ENCODE results near the gene SHANK3.
"Not testable (repeated sequence)": the region's sequence is repeated elsewhere in the genome, so short reads cannot be mapped to it uniquely, and the experiment has no call there.

The SHANK3 gene

DNA sequence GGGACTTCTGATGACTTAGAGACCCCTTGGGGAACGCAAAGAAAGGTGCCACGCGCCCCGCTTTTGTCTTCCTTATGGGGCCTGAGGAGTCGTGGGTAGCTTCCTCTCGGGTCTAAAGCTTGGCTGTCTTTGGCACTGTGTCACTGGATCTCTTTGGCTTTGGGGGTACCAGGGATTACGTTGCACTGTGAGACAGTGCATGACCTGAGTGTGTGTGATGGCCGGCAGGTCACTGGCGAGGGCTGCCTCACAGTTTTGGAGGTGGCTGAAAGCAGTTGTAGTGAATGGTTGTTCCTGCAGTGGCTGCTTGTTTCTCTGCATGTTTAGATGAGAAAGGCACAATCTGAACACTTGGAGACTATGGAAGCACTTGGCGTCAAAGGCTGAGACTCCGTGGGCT lies 38.9 kb upstream of the SHANK3 start:
- no peaks in the 10 kb centered on the region for H3K9me3 ChIP-seq
- peaks cover 2 to 3% of the 10 kb centered on the region in 2 experiments for H3K4me1 ChIP-seq (ENCODE audit: control insufficient read depth in 1 of 2, insufficient read depth in 1 of 2, low read depth in 1 of 2, low read length in 1 of 2)
- no peaks in the 10 kb centered on the region for H3K36me3 ChIP-seq
- no peaks in the 10 kb centered on the region for H3K27me3 ChIP-seq
- H3K4me3 ChIP-seq (ENCODE audit: low read depth in 1 of 2, low read length in 1 of 2): no peak overlapping the region
- no peak overlapping the region for H3K27ac ChIP-seq
- TF ChIP-seq, protein P1, sequence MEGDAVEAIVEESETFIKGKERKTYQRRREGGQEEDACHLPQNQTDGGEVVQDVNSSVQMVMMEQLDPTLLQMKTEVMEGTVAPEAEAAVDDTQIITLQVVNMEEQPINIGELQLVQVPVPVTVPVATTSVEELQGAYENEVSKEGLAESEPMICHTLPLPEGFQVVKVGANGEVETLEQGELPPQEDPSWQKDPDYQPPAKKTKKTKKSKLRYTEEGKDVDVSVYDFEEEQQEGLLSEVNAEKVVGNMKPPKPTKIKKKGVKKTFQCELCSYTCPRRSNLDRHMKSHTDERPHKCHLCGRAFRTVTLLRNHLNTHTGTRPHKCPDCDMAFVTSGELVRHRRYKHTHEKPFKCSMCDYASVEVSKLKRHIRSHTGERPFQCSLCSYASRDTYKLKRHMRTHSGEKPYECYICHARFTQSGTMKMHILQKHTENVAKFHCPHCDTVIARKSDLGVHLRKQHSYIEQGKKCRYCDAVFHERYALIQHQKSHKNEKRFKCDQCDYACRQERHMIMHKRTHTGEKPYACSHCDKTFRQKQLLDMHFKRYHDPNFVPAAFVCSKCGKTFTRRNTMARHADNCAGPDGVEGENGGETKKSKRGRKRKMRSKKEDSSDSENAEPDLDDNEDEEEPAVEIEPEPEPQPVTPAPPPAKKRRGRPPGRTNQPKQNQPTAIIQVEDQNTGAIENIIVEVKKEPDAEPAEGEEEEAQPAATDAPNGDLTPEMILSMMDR (IDR thresholded peaks at IDR 0.05): no peak

DNA sequence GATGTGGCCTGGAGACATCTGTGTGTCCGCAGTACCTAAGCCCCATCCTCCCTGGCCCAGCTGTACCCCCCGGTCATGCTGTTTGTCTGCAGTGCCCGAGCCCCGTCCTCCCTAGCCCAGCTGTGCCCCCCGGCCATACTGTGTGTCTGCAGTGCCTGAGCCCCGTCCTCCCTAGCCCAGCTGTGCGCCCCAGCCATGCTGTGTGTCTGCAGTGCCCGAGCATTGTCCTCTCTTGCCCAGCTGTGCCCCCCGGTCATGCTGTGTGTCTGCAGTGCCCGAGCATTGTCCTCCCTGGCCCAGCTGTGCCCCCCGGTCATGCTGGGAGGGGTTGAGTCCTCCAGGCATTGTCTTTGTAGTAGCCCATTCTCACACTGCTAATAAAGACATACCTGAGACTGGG lies 37.0 kb upstream of the SHANK3 start:
- H3K36me3 ChIP-seq: no peaks in the 10 kb centered on the region
- H3K4me1 ChIP-seq (ENCODE audit: control insufficient read depth in 1 of 2, insufficient read depth in 1 of 2, low read depth in 1 of 2, low read length in 1 of 2): no peaks in the 10 kb centered on the region
- H3K9me3 ChIP-seq: no peaks in the 10 kb centered on the region
- H3K27ac ChIP-seq: no peak overlapping the region
- TF ChIP-seq, protein P1 (IDR thresholded peaks at IDR 0.05): no peak
- H3K4me3 ChIP-seq (ENCODE audit: low read depth in 1 of 2, low read length in 1 of 2): no peak overlapping the region
- no peaks in the 10 kb centered on the region for H3K27me3 ChIP-seq

DNA sequence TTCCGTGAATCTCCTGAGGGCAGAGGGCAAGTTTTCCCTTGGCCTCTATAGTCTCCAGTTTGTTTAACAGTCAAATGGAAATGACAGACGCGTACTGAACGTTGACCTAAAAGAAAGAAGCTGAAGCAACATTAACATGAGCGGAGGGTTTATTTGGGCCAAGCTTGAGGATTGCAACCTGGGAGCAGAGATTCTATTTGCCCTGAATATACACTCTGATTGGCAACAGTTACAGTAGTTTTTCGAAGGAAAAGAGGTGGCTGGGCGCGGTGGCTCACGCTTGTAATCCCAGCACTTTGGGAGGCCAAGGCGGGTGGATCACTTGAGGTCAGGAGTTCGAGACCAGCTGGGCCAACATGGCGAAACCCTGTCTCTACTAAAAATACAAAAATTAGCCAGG lies 32.3 kb upstream of the SHANK3 start:
- not testable (repeated sequence) for H3K27ac ChIP-seq; H3K4me1 ChIP-seq (ENCODE audit: control insufficient read depth in 1 of 2, insufficient read depth in 1 of 2, low read depth in 1 of 2, low read length in 1 of 2); H3K36me3 ChIP-seq; H3K9me3 ChIP-seq; H3K4me3 ChIP-seq (ENCODE audit: low read depth in 1 of 2, low read length in 1 of 2)
- H3K27me3 ChIP-seq: peaks cover 32% of the 10 kb centered on the region

DNA sequence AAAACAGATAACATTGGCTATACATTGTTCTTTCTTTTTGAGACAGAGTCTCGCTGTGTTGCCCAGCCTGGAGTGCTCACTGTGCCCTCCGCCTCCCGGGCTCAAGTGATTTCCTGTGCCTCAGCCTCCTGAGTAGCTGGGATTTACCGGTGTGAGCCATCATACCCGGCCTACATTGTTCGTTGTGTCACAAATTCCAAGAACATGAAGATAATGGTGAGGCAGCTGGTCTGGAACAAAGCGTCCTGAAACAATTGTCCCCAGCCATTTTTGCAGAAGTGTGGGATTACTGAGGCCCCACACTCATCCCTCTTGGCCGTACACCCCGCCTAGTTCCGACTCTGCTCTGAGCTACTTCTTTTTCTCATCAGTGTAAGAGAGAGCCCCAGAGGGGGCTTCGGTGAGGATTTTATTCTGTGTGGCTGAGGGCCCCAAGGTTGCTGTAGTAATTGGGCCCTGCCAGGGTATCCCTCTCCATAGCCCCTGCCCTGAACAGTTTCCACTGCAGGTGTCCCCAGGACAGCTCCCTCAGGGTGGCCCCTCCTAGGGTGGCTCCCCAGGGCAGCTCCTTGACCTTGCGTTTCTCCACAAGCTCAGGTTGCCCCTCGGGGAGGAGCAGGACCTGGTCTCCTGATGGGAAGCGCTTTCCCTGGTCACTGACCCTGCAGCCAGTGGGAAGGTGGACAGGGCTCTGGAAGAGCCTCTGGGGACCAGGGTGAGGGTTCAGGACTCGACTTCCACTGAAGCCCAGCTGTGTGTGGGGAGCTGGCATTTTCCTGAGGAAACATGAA lies 31.6 kb upstream of the SHANK3 start:
- no peak overlapping the region for H3K4me3 ChIP-seq (ENCODE audit: low read depth in 1 of 2, low read length in 1 of 2)
- H3K36me3 ChIP-seq: no peaks in the 10 kb centered on the region
- TF ChIP-seq, protein P1 (IDR thresholded peaks at IDR 0.05): no peak
- H3K27me3 ChIP-seq: peaks cover 39% of the 10 kb centered on the region
- no peaks in the 10 kb centered on the region for H3K4me1 ChIP-seq (ENCODE audit: control insufficient read depth in 1 of 2, insufficient read depth in 1 of 2, low read depth in 1 of 2, low read length in 1 of 2)
- no peak overlapping the region for H3K27ac ChIP-seq
- H3K9me3 ChIP-seq: no peaks in the 10 kb centered on the region

DNA sequence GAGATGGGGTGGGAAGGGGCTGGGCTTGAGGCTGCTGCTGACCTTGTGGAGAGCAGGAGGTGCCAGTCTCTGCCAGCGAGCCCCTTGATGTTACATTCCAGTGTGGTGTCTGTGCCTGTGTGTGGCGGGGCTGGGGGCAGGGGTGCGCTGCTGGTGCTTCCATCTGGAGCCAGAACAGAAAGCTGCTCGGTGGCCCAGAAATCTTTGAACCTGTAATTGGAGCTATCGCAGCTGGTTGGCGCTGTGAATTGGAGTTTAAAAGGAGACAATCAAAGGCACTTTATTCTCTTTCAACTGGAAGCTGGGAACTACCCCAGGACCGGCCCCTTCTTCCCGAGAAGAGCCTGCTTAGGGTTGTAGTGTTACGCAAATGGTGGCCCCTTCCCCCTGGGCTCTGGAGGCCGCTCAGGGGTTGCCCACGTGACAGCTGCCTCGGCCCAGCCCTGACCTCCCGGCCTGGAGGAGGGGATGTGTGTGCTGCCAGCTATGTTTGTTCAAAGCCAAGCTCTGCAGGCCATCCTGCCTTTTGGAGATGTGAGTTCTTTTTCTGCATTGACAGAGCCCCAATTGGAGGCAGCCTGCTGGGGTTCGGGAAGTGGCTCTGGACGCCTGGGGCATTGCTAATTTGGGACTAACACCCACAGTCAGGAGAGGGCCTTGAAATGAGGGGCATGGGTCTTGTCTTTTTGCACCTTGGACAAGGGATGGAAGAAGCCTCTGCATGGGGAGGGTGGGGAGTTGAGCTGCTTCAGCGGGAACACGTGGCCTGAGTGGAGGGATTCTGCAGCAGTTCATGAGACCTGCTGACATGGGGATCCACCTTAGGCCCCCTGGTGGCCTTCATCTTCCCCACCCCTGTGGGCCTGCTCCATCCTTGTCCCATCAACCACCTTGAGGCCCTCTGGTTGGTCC lies 30.7 kb upstream of the SHANK3 start:
- Histone ChIP-seq H3K27me3 (peaks cover 42% of the 10 kb centered on the region), H3K36me3 (no peaks in the 10 kb centered on the region), H3K4me3 (ENCODE audit: low read depth in 1 of 2, low read length in 1 of 2) (no peak overlapping the region), H3K4me1 (ENCODE audit: control insufficient read depth in 1 of 2, insufficient read depth in 1 of 2, low read depth in 1 of 2, low read length in 1 of 2) (no peaks in the 10 kb centered on the region), H3K27ac (no peak overlapping the region), H3K9me3 (no peaks in the 10 kb centered on the region)
- TF ChIP-seq, protein P1 (IDR thresholded peaks at IDR 0.05): no peak

DNA sequence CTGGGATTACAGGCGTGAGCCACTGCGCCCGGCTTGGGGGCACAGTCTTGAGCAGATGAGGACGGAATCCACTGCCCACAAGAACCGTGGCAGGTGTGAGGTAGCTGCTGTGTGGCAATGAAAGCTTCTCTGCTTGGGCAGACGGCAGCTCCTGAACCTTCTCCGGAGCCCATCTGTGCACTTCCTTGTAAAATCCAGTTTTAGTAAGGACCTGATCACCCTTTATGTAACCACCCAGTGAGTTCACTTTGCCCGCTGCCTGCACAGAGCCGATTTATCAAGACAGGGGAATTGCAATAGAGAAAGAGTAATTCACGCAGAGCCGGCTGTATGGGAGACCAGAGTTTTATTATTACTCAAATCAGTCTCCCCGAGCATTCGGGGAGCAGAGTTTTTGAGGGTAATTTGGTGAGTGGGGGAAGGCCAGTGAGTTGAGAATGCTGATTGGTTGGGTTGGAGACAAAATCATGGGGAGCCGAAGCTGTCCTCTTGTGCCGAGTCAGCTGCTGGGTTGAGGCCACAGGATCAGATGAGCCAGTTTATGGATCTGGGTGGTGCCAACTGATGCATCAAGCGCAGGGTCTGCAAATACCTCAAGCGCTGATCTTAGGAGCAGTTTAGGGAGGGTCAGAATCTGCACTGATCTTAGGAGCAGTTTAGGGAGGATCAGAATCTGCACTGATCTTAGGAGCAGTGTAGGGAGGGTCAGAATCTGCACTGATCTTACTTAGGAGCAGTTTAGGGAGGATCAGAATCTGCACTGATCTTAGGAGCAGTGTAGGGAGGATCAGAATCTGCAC lies 29.4 kb upstream of the SHANK3 start:
- H3K27ac ChIP-seq; H3K4me1 ChIP-seq (ENCODE audit: control insufficient read depth in 1 of 2, insufficient read depth in 1 of 2, low read depth in 1 of 2, low read length in 1 of 2): not testable (repeated sequence)
- peaks cover 42% of the 10 kb centered on the region for H3K27me3 ChIP-seq

DNA sequence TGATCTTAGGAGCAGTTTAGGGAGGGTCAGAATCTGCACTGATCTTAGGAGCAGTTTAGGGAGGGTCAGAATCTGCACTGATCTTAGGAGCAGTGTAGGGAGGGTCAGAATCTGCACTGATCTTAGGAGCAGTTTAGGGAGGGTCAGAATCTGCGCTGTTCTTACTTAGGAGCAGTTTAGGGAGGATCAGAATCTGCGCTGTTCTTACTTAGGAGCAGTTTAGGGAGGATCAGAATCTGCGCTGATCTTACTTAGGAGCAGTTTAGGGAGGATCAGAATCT lies 28.9 kb upstream of the SHANK3 start:
- H3K4me1 ChIP-seq (ENCODE audit: control insufficient read depth in 1 of 2, insufficient read depth in 1 of 2, low read depth in 1 of 2, low read length in 1 of 2); H3K9me3 ChIP-seq; H3K36me3 ChIP-seq; H3K27ac ChIP-seq; H3K4me3 ChIP-seq (ENCODE audit: low read depth in 1 of 2, low read length in 1 of 2): not testable (repeated sequence)
- peaks cover 42% of the 10 kb centered on the region for H3K27me3 ChIP-seq

More for the DNA sequence above, 29.4 kb upstream of the SHANK3 start:
- H3K9me3 ChIP-seq; H3K36me3 ChIP-seq; H3K4me3 ChIP-seq (ENCODE audit: low read depth in 1 of 2, low read length in 1 of 2): not testable (repeated sequence)

All from neutrophil (primary cell).